GM12878 (cell line): Measurements from ENCODE around the gene MTMR6. TPM values are rescaled to one million over a fixed set of nuclear protein-coding genes. Genes with fewer than 3 reads are reported as not detected.

Experiments
- ATAC-seq: fragments of 200-7000 bp; cut with Tn5 transposase; 3 replicates; pipeline ENCODE4 v1.9.1; 2020; ENCODE audit warnings: mild to moderate bottlenecking, moderate library complexity
- BruUV-seq: library from RNA; stranded (reverse); fragments of 400-500 nt; replicated peaks from 2 replicates; lab custom pipeline; 2021; lab: Mats Ljungman, UMichigan
- CTCF ChIA-PET: fragments of 300-600 bp; sonication (Branson Sonifier 250); formaldehyde crosslinking; extraction: SDS; loops from one replicate; lab custom pipeline; 2021; ENCODE audit warnings: inconsistent platforms; lab: Yijun Ruan, JAX
- POLR2A ChIA-PET: fragments of 350-600 bp; formaldehyde crosslinking; extraction: SDS; loops from one replicate; lab custom pipeline; 2021; ENCODE audit warnings: inconsistent platforms; lab: Charles Lee
- RAD21 ChIA-PET: fragments of 300-600 bp; sonication (Branson Sonifier 250); formaldehyde crosslinking; loops from one replicate; lab custom pipeline; 2023; ENCODE audit warnings: antibody characterized with exemption; ENCODE audit not compliant: unreplicated experiment; lab: Charles Lee
- SMC1A ChIA-PET: fragments of 300-600 bp; sonication (Branson Sonifier 250); formaldehyde crosslinking; loops from one replicate; lab custom pipeline; 2023; ENCODE audit not compliant: unreplicated experiment, uncharacterized antibody; lab: Charles Lee
- DNase-seq: peaks from one replicate; pipeline ENCODE4 v3.0.0-alpha.2; 2011; ENCODE audit warnings: low read depth, low spot score
- FAIRE-seq: peaks from 3 replicates; lab custom pipeline; 2011; peaks lifted over from hg19 to GRCh38; lab: Jason Lieb, UNC
- H2AFZ ChIP-seq: 2 replicates; pipeline ENCODE4 v1.6.0; 2011; ENCODE audit warnings: low read depth, low read length, control low read depth; ENCODE audit not compliant: control insufficient read depth
- H3K27ac ChIP-seq: 2 replicates; pipeline ENCODE4 v1.5.1; 2011; ENCODE audit warnings: control low read depth; ENCODE audit not compliant: control insufficient read depth, insufficient read depth
- H3K27me3 ChIP-seq, 2 experiments: replicated peaks in 1 of 2; 2 replicates each; pipeline versions ENCODE4 v1.6.0 to v1.6.1; 2011; ENCODE audit warnings: low read length in 1 of 2; ENCODE audit not compliant: control insufficient read depth in 2 of 2, insufficient read depth in 2 of 2
- H3K36me3 ChIP-seq, 2 experiments: 2 replicates each; pipeline ENCODE4 v1.5.1; 2011; ENCODE audit warnings: low read length in 1 of 2; ENCODE audit not compliant: control insufficient read depth in 2 of 2, insufficient read depth in 2 of 2
- H3K4me1 ChIP-seq: 2 replicates; pipeline ENCODE4 v1.6.1; 2011; ENCODE audit warnings: mild to moderate bottlenecking, low read length, moderate library complexity, mixed read lengths; ENCODE audit not compliant: control insufficient read depth, insufficient read depth
- H3K4me2 ChIP-seq: 2 replicates; pipeline ENCODE4 v1.6.0; 2011; ENCODE audit warnings: control low read depth; ENCODE audit not compliant: control insufficient read depth, insufficient read depth
- H3K4me3 ChIP-seq: fragments of 200-600 bp; sonication (generic); 2 replicates; pipeline ENCODE4 v1.5.1; 2016
- H3K79me2 ChIP-seq: 2 replicates; pipeline ENCODE4 v1.6.0; 2011; ENCODE audit warnings: low read length; ENCODE audit not compliant: control insufficient read depth, insufficient read depth
- H3K9ac ChIP-seq: 2 replicates; pipeline ENCODE4 v1.8.0; 2011; ENCODE audit warnings: low read length, control low read depth, mixed read lengths; ENCODE audit not compliant: control insufficient read depth, insufficient read depth
- H3K9me3 ChIP-seq: replicated peaks from 3 replicates; pipeline ENCODE4 v1.5.1; 2011; ENCODE audit warnings: mild to moderate bottlenecking, low read length; ENCODE audit not compliant: control insufficient read depth, insufficient read depth
- H4K20me1 ChIP-seq: 2 replicates; pipeline ENCODE4 v1.6.0; 2011; ENCODE audit not compliant: control insufficient read depth, insufficient read depth
- KDM1A ChIP-seq: fragments of 200-600 bp; sonication (generic); IDR thresholded peaks from 2 replicates; pipeline ENCODE4 v1.6.1; 2016; ENCODE audit warnings: borderline replicate concordance
- WGBS: methylation state at CpG from one replicate; pipeline ENCODE4 v1.1.6; 2016; ENCODE audit warnings: low lambda C conversion rate; ENCODE audit not compliant: insufficient replicate concordance, insufficient coverage; ENCODE audit errors: missing lambda C conversion rate; 5-methylcytosine and 5-hydroxymethylcytosine counted together
- in situ Hi-C: fragments of 300-500 bp; cut with MboI; formaldehyde crosslinking; loops from 9 replicates; pipeline ENCODE4 v1.14.3; 2018; ENCODE audit warnings: mixed read lengths
- intact Hi-C: fragments of 100-400 bp; cut with micrococcal nuclease; formaldehyde crosslinking; loops from one replicate; pipeline ENCODE4 v1.14.2; 2022; ENCODE audit not compliant: unreplicated experiment
- polyA plus RNA-seq, 11 experiments: library from polyadenylated mRNA; depleted of rRNA in 4 of 11; unstranded in 6 of 11; stranded (reverse) in 5 of 11; fragments of >200 nt; fragmentation: Nextera tagmentation in 4 of 11; fragmentation: Illumina TruSeq in 1 of 11; extraction: Ambion mirVana in 4 of 11; extraction: Trizol in 1 of 11; gene quantifications; 1 replicate in 1 of 11; 2 replicates in 10 of 11; pipeline versions ENCODE4 v1.2.1 to v1.2.3, GENCODE V29; 2011 to 2016; ENCODE audit warnings: inconsistent platforms in 2 of 11, missing spikeins in 2 of 11, low read depth in 1 of 11
- total RNA-seq, 4 experiments: library from RNA; depleted of rRNA in 3 of 4; stranded (reverse); fragments of >200 nt in 3 of 4; fragmentation: Illumina TruSeq in 1 of 4; extraction: Trizol in 1 of 4; gene quantifications; 2 replicates each; pipeline versions ENCODE4 v1.2.1 to v1.2.3, GENCODE V29; 2013 to 2021
- TF ChIP-seq, protein P1 (sequence below): fragments of 150-350 bp; IDR thresholded peaks from 2 replicates; pipeline ENCODE4 v1.6.1; 2014; ENCODE audit warnings: mild to moderate bottlenecking, low read depth, low read length
- TF ChIP-seq, protein P2 (sequence below): IDR thresholded peaks from 2 replicates; pipeline ENCODE4 v1.6.1; 2011; ENCODE audit warnings: borderline replicate concordance, low read depth, mild to moderate bottlenecking, moderate library complexity, mixed read lengths, low read length; ENCODE audit not compliant: insufficient read depth; ENCODE audit errors: extremely low read length
- TF ChIP-seq, protein P3 (sequence below): fragments of 450-650 bp; IDR thresholded peaks from 2 replicates; pipeline ENCODE4 v1.6.1; 2017; ENCODE audit warnings: low read depth, mild to moderate bottlenecking, moderate library complexity
- TF ChIP-seq, protein P4 (sequence below): fragments of 450-650 bp; IDR thresholded peaks from 2 replicates; pipeline ENCODE4 v1.6.1; 2016; ENCODE audit warnings: mild to moderate bottlenecking

MTMR6 gene
- total and polyA plus RNA-seq, 10 of the 15 experiments (the other 5 are each of a cell fraction or from before 2014, with no cell fraction given) = 9.8 to 24.2 (median 16.0) TPM

DNA sequence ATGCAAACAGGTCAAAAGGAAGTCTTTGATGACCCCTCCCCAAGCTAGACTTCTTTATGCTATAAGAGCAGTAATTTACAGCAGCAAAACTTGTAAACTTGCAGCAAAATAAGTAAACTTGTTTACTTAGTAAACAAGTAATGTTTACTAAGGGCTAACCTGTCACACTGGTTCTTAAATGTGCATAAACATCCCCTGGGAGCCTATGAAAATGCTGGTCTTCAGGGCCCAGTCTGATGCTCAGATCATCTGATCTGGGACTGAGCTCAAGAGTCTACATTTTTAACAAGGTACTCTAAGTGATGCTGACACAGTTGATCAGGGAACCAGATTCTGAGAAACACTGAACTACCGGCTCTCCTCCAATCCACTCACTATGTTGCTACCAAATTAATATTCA lies 53.4 kb downstream of the MTMR6 start:
- SMC1A ChIA-PET = interaction anchor here (0.6 to 1.4 kb wide), 5 partner anchors 15 to 56 kb away, joined by 3 to 6 read pairs (median 3); no protein-coding TSS in a partner anchor
- in situ Hi-C loops (no loop called here), intact Hi-C loops (loop anchor here (10.0 kb wide), 1 partner anchor 141 kb away; the partner anchor contains the start of gene ATP8A2)
- CTCF ChIA-PET = interaction anchor here (0.6 to 2.5 kb wide), 14 partner anchors 7 to 239 kb away, joined by 3 to 13 read pairs (median 4); no protein-coding TSS in a partner anchor
- no peaks in the 10 kb centered on the region for H3K36me3 ChIP-seq
- no peak overlapping the region for H2AFZ ChIP-seq
- DNase-seq (no peak), ATAC-seq (no peak), FAIRE-seq (no peak)
- H3K4me2 ChIP-seq = no peak overlapping the region
- H3K27me3 ChIP-seq = no peaks in the 10 kb centered on the region
- peaks cover 8% of the 10 kb centered on the region; the same call in 1 of the 2 replicates for H3K4me1 ChIP-seq
- no peaks in the 10 kb centered on the region for H4K20me1 ChIP-seq
- no peaks in the 10 kb centered on the region for H3K79me2 ChIP-seq
- POLR2A ChIA-PET = no interaction called here
- H3K27ac ChIP-seq = no peak overlapping the region
- WGBS = 96% methylated on average over 1 of the region's 1 CpG
- H3K9me3 ChIP-seq = no peaks in the 10 kb centered on the region
- H3K9ac ChIP-seq = no peak overlapping the region
- RAD21 ChIA-PET = interaction anchor here (1.1 to 1.6 kb wide), 2 partner anchors 20 to 142 kb away, joined by 3 read pairs; no protein-coding TSS in a partner anchor
- no TSS peak for BruUV-seq
- TF ChIP-seq KDM1A = no peak
- TF ChIP-seq, protein P1, sequence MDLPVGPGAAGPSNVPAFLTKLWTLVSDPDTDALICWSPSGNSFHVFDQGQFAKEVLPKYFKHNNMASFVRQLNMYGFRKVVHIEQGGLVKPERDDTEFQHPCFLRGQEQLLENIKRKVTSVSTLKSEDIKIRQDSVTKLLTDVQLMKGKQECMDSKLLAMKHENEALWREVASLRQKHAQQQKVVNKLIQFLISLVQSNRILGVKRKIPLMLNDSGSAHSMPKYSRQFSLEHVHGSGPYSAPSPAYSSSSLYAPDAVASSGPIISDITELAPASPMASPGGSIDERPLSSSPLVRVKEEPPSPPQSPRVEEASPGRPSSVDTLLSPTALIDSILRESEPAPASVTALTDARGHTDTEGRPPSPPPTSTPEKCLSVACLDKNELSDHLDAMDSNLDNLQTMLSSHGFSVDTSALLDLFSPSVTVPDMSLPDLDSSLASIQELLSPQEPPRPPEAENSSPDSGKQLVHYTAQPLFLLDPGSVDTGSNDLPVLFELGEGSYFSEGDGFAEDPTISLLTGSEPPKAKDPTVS = no peak
- TF ChIP-seq, protein P2, sequence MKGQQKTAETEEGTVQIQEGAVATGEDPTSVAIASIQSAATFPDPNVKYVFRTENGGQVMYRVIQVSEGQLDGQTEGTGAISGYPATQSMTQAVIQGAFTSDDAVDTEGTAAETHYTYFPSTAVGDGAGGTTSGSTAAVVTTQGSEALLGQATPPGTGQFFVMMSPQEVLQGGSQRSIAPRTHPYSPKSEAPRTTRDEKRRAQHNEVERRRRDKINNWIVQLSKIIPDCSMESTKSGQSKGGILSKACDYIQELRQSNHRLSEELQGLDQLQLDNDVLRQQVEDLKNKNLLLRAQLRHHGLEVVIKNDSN = no peak
- TF ChIP-seq, protein P3, sequence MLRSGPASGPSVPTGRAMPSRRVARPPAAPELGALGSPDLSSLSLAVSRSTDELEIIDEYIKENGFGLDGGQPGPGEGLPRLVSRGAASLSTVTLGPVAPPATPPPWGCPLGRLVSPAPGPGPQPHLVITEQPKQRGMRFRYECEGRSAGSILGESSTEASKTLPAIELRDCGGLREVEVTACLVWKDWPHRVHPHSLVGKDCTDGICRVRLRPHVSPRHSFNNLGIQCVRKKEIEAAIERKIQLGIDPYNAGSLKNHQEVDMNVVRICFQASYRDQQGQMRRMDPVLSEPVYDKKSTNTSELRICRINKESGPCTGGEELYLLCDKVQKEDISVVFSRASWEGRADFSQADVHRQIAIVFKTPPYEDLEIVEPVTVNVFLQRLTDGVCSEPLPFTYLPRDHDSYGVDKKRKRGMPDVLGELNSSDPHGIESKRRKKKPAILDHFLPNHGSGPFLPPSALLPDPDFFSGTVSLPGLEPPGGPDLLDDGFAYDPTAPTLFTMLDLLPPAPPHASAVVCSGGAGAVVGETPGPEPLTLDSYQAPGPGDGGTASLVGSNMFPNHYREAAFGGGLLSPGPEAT = no peak
- TF ChIP-seq, protein P4, sequence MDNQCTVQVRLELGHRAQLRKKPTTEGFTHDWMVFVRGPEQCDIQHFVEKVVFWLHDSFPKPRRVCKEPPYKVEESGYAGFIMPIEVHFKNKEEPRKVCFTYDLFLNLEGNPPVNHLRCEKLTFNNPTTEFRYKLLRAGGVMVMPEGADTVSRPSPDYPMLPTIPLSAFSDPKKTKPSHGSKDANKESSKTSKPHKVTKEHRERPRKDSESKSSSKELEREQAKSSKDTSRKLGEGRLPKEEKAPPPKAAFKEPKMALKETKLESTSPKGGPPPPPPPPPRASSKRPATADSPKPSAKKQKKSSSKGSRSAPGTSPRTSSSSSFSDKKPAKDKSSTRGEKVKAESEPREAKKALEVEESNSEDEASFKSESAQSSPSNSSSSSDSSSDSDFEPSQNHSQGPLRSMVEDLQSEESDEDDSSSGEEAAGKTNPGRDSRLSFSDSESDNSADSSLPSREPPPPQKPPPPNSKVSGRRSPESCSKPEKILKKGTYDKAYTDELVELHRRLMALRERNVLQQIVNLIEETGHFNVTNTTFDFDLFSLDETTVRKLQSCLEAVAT = no peak
- TF ChIP-seq, all 136 proteins: peak for 0
- H3K4me3 ChIP-seq = no peak overlapping the region
